H1 (cell line): Measurements from ENCODE around the gene IFT80. TPM values are rescaled to one million over a fixed set of nuclear protein-coding genes. Genes with fewer than 3 reads are reported as not detected.

ENCODE experiments used
- CTCF ChIA-PET: fragments of 300-600 bp; sonication (Branson Sonifier 250); formaldehyde crosslinking; loops from one replicate; lab custom pipeline; 2021; ENCODE audit not compliant: partially characterized antibody; lab: Charles Lee
- POLR2A ChIA-PET: fragments of 300-600 bp; sonication (Branson Sonifier 250); formaldehyde crosslinking; loops from one replicate; lab custom pipeline; 2021; ENCODE audit warnings: inconsistent platforms; ENCODE audit not compliant: partially characterized antibody; lab: Charles Lee
- DNase-seq, 2 experiments: peaks; one replicate each; pipeline versions ENCODE4 v3.0.0 to v3.0.0-alpha.2; 2010 to 2022; ENCODE audit warnings: low spot score in 2 of 2, low read depth in 1 of 2, mixed read lengths in 1 of 2
- FAIRE-seq: peaks from 2 replicates; lab custom pipeline; 2011; peaks lifted over from hg19 to GRCh38; lab: Jason Lieb, UNC
- H2AFZ ChIP-seq: 2 replicates; pipeline ENCODE4 v1.8.1; 2012; ENCODE audit warnings: low read length, inconsistent platforms
- H2AK5ac ChIP-seq: 2 replicates; pipeline ENCODE4 v1.6.1; 2013; ENCODE audit warnings: low read depth, low read length
- H2BK120ac ChIP-seq: replicated peaks from 2 replicates; pipeline ENCODE3; 2013; ENCODE audit warnings: low read depth, low read length, inconsistent platforms
- H2BK12ac ChIP-seq: 2 replicates; pipeline ENCODE4 v1.6.1; 2013; ENCODE audit warnings: low read depth, low read length
- H2BK15ac ChIP-seq: 2 replicates; pipeline ENCODE4 v1.6.1; 2013; ENCODE audit warnings: low read length
- H2BK20ac ChIP-seq: 2 replicates; pipeline ENCODE4 v1.6.1; 2013; ENCODE audit warnings: low read length
- H2BK5ac ChIP-seq: 2 replicates; pipeline ENCODE4 v1.6.1; 2013; ENCODE audit warnings: low read depth, low read length
- H3K14ac ChIP-seq: 2 replicates; pipeline ENCODE4 v1.6.1; 2013; ENCODE audit warnings: inconsistent platforms; ENCODE audit not compliant: insufficient read length
- H3K18ac ChIP-seq: 2 replicates; pipeline ENCODE4 v1.6.1; 2013; ENCODE audit warnings: low read length; ENCODE audit errors: extremely low read depth
- H3K23ac ChIP-seq: 2 replicates; pipeline ENCODE4 v1.6.1; 2013; ENCODE audit warnings: inconsistent platforms; ENCODE audit not compliant: insufficient read length
- H3K23me2 ChIP-seq: 2 replicates; pipeline ENCODE4 v1.6.1; 2013; ENCODE audit warnings: low read depth, low read length
- H3K27ac ChIP-seq: 2 replicates; pipeline ENCODE4 v1.6.1; 2011; ENCODE audit warnings: low read depth, low read length, inconsistent platforms
- H3K27me3 ChIP-seq, 4 experiments: replicated peaks in 1 of 4; 1 replicate in 1 of 4; 2 replicates in 3 of 4; pipeline versions ENCODE4 v1.6.1 to v1.8.1; 2011 to 2013; ENCODE audit warnings: low read length in 3 of 4, mild to moderate bottlenecking in 3 of 4, inconsistent platforms in 2 of 4, mixed read lengths in 2 of 4, moderate library complexity in 1 of 4; ENCODE audit not compliant: control insufficient read depth in 3 of 4, insufficient read depth in 3 of 4; ENCODE audit errors: extremely low read depth in 1 of 4
- H3K36me3 ChIP-seq, 4 experiments: 2 replicates each; pipeline versions ENCODE4 v1.6.1 to v1.8.1; 2011 to 2013; ENCODE audit warnings: mild to moderate bottlenecking in 4 of 4, low read length in 3 of 4, moderate library complexity in 2 of 4, control low read depth in 1 of 4, inconsistent platforms in 1 of 4; ENCODE audit not compliant: insufficient read depth in 4 of 4, control insufficient read depth in 2 of 4
- H3K4ac ChIP-seq: replicated peaks from 2 replicates; pipeline ENCODE3; 2013; ENCODE audit warnings: low read length, low read depth, mixed read lengths, inconsistent platforms; ENCODE audit not compliant: insufficient read length
- H3K4me1 ChIP-seq, 4 experiments: replicated peaks in 1 of 4; 1 replicate in 1 of 4; 2 replicates in 3 of 4; pipeline versions ENCODE4 v1.6.1 to v1.8.1; 2011 to 2013; ENCODE audit warnings: low read length in 3 of 4, inconsistent platforms in 2 of 4, mixed read lengths in 1 of 4; ENCODE audit not compliant: insufficient read depth in 4 of 4, control insufficient read depth in 3 of 4
- H3K4me2 ChIP-seq, 2 experiments: 2 replicates each; pipeline versions ENCODE4 v1.6.1 to v1.8.1; 2011 to 2013; ENCODE audit warnings: low read depth in 2 of 2, low read length in 2 of 2, control low read depth in 1 of 2, inconsistent platforms in 1 of 2, mild to moderate bottlenecking in 1 of 2; ENCODE audit not compliant: insufficient read depth in 1 of 2
- H3K4me3 ChIP-seq, 4 experiments: fragments of 200-600, 300-600 bp in 1 of 4; sonication (generic), shearing (Covaris generic), sonication (Bioruptor Twin) in 1 of 4; 2 replicates each; pipeline versions ENCODE4 v1.5.1 to v1.8.1; 2011 to 2016; ENCODE audit warnings: low read length in 4 of 4, low read depth in 3 of 4, control low read depth in 2 of 4, inconsistent platforms in 2 of 4, mild to moderate bottlenecking in 2 of 4, mixed read lengths in 1 of 4, moderate library complexity in 1 of 4; ENCODE audit not compliant: insufficient read depth in 2 of 4; ENCODE audit errors: extremely low read depth in 1 of 4
- H3K56ac ChIP-seq: replicated peaks from 2 replicates; pipeline ENCODE3; 2013; ENCODE audit warnings: low read depth, mild to moderate bottlenecking, mixed read lengths, low read length, inconsistent platforms; ENCODE audit not compliant: insufficient read length
- H3K79me1 ChIP-seq: 2 replicates; pipeline ENCODE4 v1.6.1; 2013; ENCODE audit warnings: low read depth, low read length, control low read depth
- H3K79me2 ChIP-seq, 2 experiments: 2 replicates each; pipeline versions ENCODE4 v1.6.1 to v1.8.1; 2012 to 2013; ENCODE audit warnings: low read length in 2 of 2, mild to moderate bottlenecking in 2 of 2, inconsistent platforms in 1 of 2; ENCODE audit not compliant: insufficient read depth in 2 of 2, control insufficient read depth in 1 of 2
- H3K9ac ChIP-seq, 4 experiments: replicated peaks in 1 of 4; 1 replicate in 1 of 4; 2 replicates in 3 of 4; pipeline versions ENCODE4 v1.6.1 to v1.8.1; 2011 to 2013; ENCODE audit warnings: low read depth in 3 of 4, low read length in 3 of 4, control low read depth in 2 of 4, mild to moderate bottlenecking in 2 of 4, moderate library complexity in 2 of 4, inconsistent platforms in 1 of 4; ENCODE audit errors: extremely low read depth in 1 of 4
- H3K9me3 ChIP-seq, 2 experiments: 2 replicates each; pipeline versions ENCODE4 v1.6.1 to v1.8.1; 2012 to 2013; ENCODE audit warnings: mild to moderate bottlenecking in 2 of 2, moderate library complexity in 2 of 2, control low read depth in 1 of 2, inconsistent platforms in 1 of 2, low read depth in 1 of 2, low read length in 1 of 2, mixed read lengths in 1 of 2; ENCODE audit not compliant: insufficient read depth in 2 of 2
- H4K20me1 ChIP-seq, 2 experiments: replicated peaks in 1 of 2; 2 replicates each; pipeline versions ENCODE3 to v1.8.1; 2011 to 2013; ENCODE audit warnings: inconsistent platforms in 2 of 2, low read length in 2 of 2, mild to moderate bottlenecking in 1 of 2; ENCODE audit not compliant: insufficient read depth in 2 of 2, control insufficient read depth in 1 of 2
- H4K5ac ChIP-seq: 2 replicates; pipeline ENCODE4 v1.6.1; 2013; ENCODE audit warnings: low read length, low read depth, mixed read lengths, inconsistent platforms; ENCODE audit not compliant: insufficient read length
- H4K8ac ChIP-seq: 2 replicates; pipeline ENCODE4 v1.8.0; 2013; ENCODE audit warnings: mild to moderate bottlenecking, moderate library complexity, low read length, inconsistent platforms; ENCODE audit not compliant: insufficient read depth; ENCODE audit errors: extremely low read depth
- H4K91ac ChIP-seq: replicated peaks from 2 replicates; pipeline ENCODE3; 2013; ENCODE audit warnings: low read length, mixed read lengths, inconsistent platforms; ENCODE audit not compliant: insufficient read length
- BRCA1 ChIP-seq: IDR thresholded peaks from 2 replicates; pipeline ENCODE4 v1.6.1; 2012; ENCODE audit warnings: low read depth, low read length, improper control_type of control experiment
- CBX5 ChIP-seq: fragments of 300-800, 300-1000 bp; sonication (generic); IDR thresholded peaks from 2 replicates; pipeline ENCODE4 v1.7.1; 2016; ENCODE audit warnings: antibody characterized with exemption, low read length, low read depth
- FOSL1 ChIP-seq: IDR thresholded peaks from 2 replicates; pipeline ENCODE4 v1.6.1; 2011; ENCODE audit warnings: mild to moderate bottlenecking, low read depth, low read length, moderate library complexity; ENCODE audit not compliant: insufficient read depth
- MAFK ChIP-seq: IDR thresholded peaks from 2 replicates; pipeline ENCODE4 v1.6.1; 2012; ENCODE audit warnings: low read depth, mild to moderate bottlenecking, improper control_type of control experiment, low read length
- NANOG ChIP-seq: IDR thresholded peaks from 2 replicates; pipeline ENCODE4 v1.6.1; 2011; ENCODE audit warnings: low read length, low read depth, mild to moderate bottlenecking, inconsistent platforms; ENCODE audit not compliant: insufficient read depth, poor library complexity, severe bottlenecking
- RAD21 ChIP-seq, 2 experiments: IDR thresholded peaks in 1 of 2; conservative IDR thresholded peaks in 1 of 2; 2 replicates each; pipeline ENCODE4 v1.6.1; 2011; ENCODE audit warnings: low read depth in 2 of 2, low read length in 2 of 2, improper control_type of control experiment in 1 of 2, inconsistent platforms in 1 of 2, mild to moderate bottlenecking in 1 of 2, moderate library complexity in 1 of 2
- SRF ChIP-seq: IDR thresholded peaks from 2 replicates; pipeline ENCODE4 v1.6.1; 2011; ENCODE audit warnings: mild to moderate bottlenecking, low read depth, low read length, moderate library complexity
- TCF12 ChIP-seq: IDR thresholded peaks from 2 replicates; pipeline ENCODE4 v1.6.1; 2011; ENCODE audit warnings: low read depth, mild to moderate bottlenecking, low read length
- TEAD4 ChIP-seq: IDR thresholded peaks from 2 replicates; pipeline ENCODE4 v1.6.1; 2012; ENCODE audit warnings: low read depth, low read length, inconsistent platforms, mixed read lengths
- WGBS, 2 experiments: shearing (Covaris generic) in 1 of 2; methylation state at CpG; one replicate each; pipeline versions ENCODE4 v1.1.6 to v1.1.7; 2013 to 2015; ENCODE audit warnings: low lambda C conversion rate in 2 of 2, mixed read lengths in 2 of 2, inconsistent platforms in 1 of 2, low coverage in 1 of 2, missing lambda C conversion rate in 1 of 2; ENCODE audit not compliant: insufficient replicate concordance in 2 of 2, insufficient coverage in 1 of 2, insufficient read length in 1 of 2; ENCODE audit errors: extremely low coverage in 1 of 2, missing lambda C conversion rate in 1 of 2; 5-methylcytosine and 5-hydroxymethylcytosine counted together
- polyA plus RNA-seq, 7 experiments: library from polyadenylated mRNA; depleted of rRNA in 3 of 7; stranded (reverse) in 5 of 7; unstranded in 2 of 7; fragments of >200 nt in 5 of 7; fragments of 200-250 nt in 2 of 7; gene quantifications; 1 replicate in 5 of 7; 2 replicates in 1 of 7; 4 replicates in 1 of 7; pipeline versions ENCODE4 v1.2.1 to v1.2.3, GENCODE V29; 2011 to 2013; ENCODE audit warnings: missing spikeins in 2 of 7, mixed read lengths in 2 of 7
- total RNA-seq: library from RNA; stranded (reverse); fragmentation: NEBNext Ultra II Directional; extraction: Animal tissue kit (Norgen Biotek cat#: 25700); gene quantifications from 2 replicates; pipeline ENCODE4 v1.2.1, GENCODE V29; 2021
- TF ChIP-seq, protein P1 (sequence below), 3 experiments: IDR thresholded peaks; 1 replicate in 2 of 3; 2 replicates in 1 of 3; pipeline versions ENCODE4 v1.5.1 to v1.6.1; 2011; ENCODE audit warnings: low read length in 3 of 3, mild to moderate bottlenecking in 3 of 3, inconsistent platforms in 2 of 3, low read depth in 1 of 3, moderate library complexity in 1 of 3; ENCODE audit not compliant: insufficient read depth in 1 of 3; ENCODE audit errors: control extremely low read depth in 1 of 3

Gene IFT80
- total and polyA plus RNA-seq, 2 of the 8 experiments (the other 6 are each of a cell fraction or from before 2014, with no cell fraction given) = 7.2 to 25.9 TPM

DNA sequence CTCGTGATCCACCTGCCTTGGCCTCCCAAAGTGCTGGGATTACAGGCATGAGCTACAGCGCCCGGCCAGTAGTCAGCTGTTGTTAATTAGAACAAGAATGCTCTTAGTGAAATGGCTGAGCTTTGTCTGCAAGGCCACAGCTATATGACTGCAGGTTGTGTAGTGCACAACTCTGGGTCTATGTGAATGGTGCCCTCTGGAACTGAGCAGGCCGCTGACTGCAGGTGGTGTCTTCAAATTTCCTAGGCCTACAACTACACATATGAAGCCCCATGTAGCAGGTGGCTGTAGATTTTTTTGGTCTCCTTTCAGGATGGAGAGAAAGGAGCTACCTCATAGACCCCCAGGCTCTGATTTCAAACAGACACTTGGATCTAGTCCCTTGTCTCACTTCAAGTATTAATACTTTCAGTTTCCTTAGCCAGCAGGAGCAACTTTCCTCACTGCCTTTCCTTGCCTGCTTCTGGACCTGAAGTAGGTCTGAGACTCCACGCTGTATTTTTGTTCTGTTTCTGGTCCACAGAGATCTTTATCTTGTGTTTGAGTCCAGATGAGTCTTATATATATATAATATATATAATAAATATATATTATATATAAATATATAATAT is 86.9 kb downstream of the IFT80 start:
- Histone ChIP-seq H4K8ac (no peak overlapping the region), H2AK5ac (no peak overlapping the region), H4K91ac (no peak overlapping the region), H3K4me1 (0 out of 7 replicates have a peak, but pooled peaks cover 0 to 2% (median under 1%) of the 10 kb centered on the region in 4 experiments), H4K5ac (no peak overlapping the region), H3K4ac (no peak overlapping the region), H3K23ac (no peak overlapping the region), H3K18ac (no peak overlapping the region), H3K4me3 (no peak overlapping the region), H3K79me2 (no peaks in the 10 kb centered on the region), H3K79me1 (no peaks in the 10 kb centered on the region), H2BK5ac (no peak overlapping the region), H3K9ac (no peak overlapping the region), H3K23me2 (no peaks in the 10 kb centered on the region), H2BK120ac (no peak overlapping the region), H2BK15ac (no peak overlapping the region), H4K20me1 (no peaks in the 10 kb centered on the region), H2BK12ac (no peak overlapping the region), H3K4me2 (no peak overlapping the region), H3K36me3 (peaks cover 0 to 4% (median 0%) of the 10 kb centered on the region in 4 experiments; a peak in 1 of 8 replicates), H3K56ac (no peak overlapping the region), H2BK20ac (no peak overlapping the region), H3K27ac (no peak overlapping the region), H2AFZ (no peak overlapping the region), H3K9me3 (no peaks in the 10 kb centered on the region), H3K14ac (no peak overlapping the region), H3K27me3 (no peaks in the 10 kb centered on the region)
- CTCF ChIA-PET = interaction anchor here (0.7 to 1.7 kb wide), 4 partner anchors 10 to 326 kb away, joined by 3 read pairs; no protein-coding TSS in a partner anchor
- FAIRE-seq (no peak), DNase-seq (no peak)
- 97% methylated on average over 5 of the region's 5 CpGs; no CpG with 5 or more reads in 1 of the 2 experiments for WGBS, 2 experiments
- POLR2A ChIA-PET = interaction anchor here (1.2 kb wide), 1 partner anchor 138 kb away, joined by 3 read pairs; no protein-coding TSS in a partner anchor
- TF ChIP-seq TEAD4 (no peak), BRCA1 (no peak), FOSL1 (no peak), MAFK (no peak), RAD21 (IDR thresholded peaks at IDR 0.05 in 1 of 2, conservative IDR thresholded peaks at IDR 0.05 in 1 of 2; ENCODE audit: low read depth in 2 of 2, low read length in 2 of 2) (no peak), NANOG (no peak), TCF12 (no peak), SRF (no peak), CBX5 (no peak)
- TF ChIP-seq, protein P1, sequence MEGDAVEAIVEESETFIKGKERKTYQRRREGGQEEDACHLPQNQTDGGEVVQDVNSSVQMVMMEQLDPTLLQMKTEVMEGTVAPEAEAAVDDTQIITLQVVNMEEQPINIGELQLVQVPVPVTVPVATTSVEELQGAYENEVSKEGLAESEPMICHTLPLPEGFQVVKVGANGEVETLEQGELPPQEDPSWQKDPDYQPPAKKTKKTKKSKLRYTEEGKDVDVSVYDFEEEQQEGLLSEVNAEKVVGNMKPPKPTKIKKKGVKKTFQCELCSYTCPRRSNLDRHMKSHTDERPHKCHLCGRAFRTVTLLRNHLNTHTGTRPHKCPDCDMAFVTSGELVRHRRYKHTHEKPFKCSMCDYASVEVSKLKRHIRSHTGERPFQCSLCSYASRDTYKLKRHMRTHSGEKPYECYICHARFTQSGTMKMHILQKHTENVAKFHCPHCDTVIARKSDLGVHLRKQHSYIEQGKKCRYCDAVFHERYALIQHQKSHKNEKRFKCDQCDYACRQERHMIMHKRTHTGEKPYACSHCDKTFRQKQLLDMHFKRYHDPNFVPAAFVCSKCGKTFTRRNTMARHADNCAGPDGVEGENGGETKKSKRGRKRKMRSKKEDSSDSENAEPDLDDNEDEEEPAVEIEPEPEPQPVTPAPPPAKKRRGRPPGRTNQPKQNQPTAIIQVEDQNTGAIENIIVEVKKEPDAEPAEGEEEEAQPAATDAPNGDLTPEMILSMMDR (IDR thresholded peaks at IDR 0.05; ENCODE audit: control extremely low read depth in 1 of 3, insufficient read depth in 1 of 3, low read depth in 1 of 3, low read length in 3 of 3) = no peak
